Adrenal gland (tissue), 12 donors: ENCODE results near the gene PTPRN2. TPM values are rescaled to one million over a fixed set of nuclear protein-coding genes. Genes with fewer than 3 reads are reported as not detected.
"Not testable (repeated sequence)": the region's sequence is repeated elsewhere in the genome, so short reads cannot be mapped to it uniquely, and the experiment has no call there.

Experiments
- DNase-seq, 7 donors: peaks; one replicate each; pipeline ENCODE4 v3.0.0-alpha.2; 2019 to 2020
- H3K27ac ChIP-seq, 5 donors: fragments of 200-600 bp; sonication (generic) in 4 of 5; 1 replicate in 3 of 5; 2 replicates in 2 of 5; pipeline versions ENCODE4 v1.5.1 to v1.8.0; 2016 to 2020; ENCODE audit warnings: mild to moderate bottlenecking in 1 of 5
- H3K27me3 ChIP-seq: fragments of 200-600 bp; 2 replicates; pipeline ENCODE4 v1.8.0; 2021
- H3K36me3 ChIP-seq, 2 donors: fragments of 200-600 bp; replicated peaks in 1 of 2; 1 replicate in 1 of 2; 2 replicates in 1 of 2; pipeline versions ENCODE4 v1.5.1 to v1.8.0; 2018 to 2022
- H3K4me1 ChIP-seq, 2 donors: fragments of 200-600 bp; replicated peaks in 1 of 2; 1 replicate in 1 of 2; 2 replicates in 1 of 2; pipeline versions ENCODE4 v1.5.1 to v1.8.0; 2018 to 2021
- H3K4me3 ChIP-seq, 4 donors: fragments of 200-600 bp; sonication (generic) in 3 of 4; one replicate each; pipeline ENCODE4 v1.5.1; 2016 to 2018
- H3K9me3 ChIP-seq, 3 donors: fragments of 200-600 bp; sonication (generic) in 1 of 3; replicated peaks in 1 of 3; 1 replicate in 2 of 3; 2 replicates in 1 of 3; pipeline versions ENCODE4 v1.5.1 to v1.8.0; 2016 to 2021
- POLR2A ChIP-seq, 2 donors: fragments of 450-650 bp; IDR thresholded peaks; one replicate each; pipeline ENCODE4 v1.6.1; 2017; ENCODE audit warnings: antibody characterized with exemption in 2 of 2, mild to moderate bottlenecking in 2 of 2, moderate library complexity in 1 of 2
- WGBS, 4 donors: extraction: QIAGEN DNeasy Blood & Tissue Kit in 2 of 4; methylation state at CpG; one replicate each; pipeline versions ENCODE4 v1.1.5 to v1.1.7; 2013 to 2017; 5-methylcytosine and 5-hydroxymethylcytosine counted together
- intact Hi-C, 2 donors: fragments of 100-400 bp; cut with DNase I; formaldehyde crosslinking; loops; one replicate each; pipeline versions ENCODE4 v1.14.1 to v1.15.0; 2022 to 2023
- polyA plus RNA-seq, 3 donors: library from polyadenylated mRNA; stranded (reverse); fragments of 200-250 nt in 2 of 3; fragments of 350-450 nt in 1 of 3; fragmentation: Illumina TruSeq in 1 of 3; extraction: RNeasy Lipid Tissue Mini Kit (QIAGEN cat#74804) in 1 of 3; gene quantifications; one replicate each; pipeline ENCODE4 v1.2.3, GENCODE V29; 2013 to 2014
- total RNA-seq, 9 donors: library from RNA; depleted of rRNA in 4 of 9; stranded (reverse); fragments of >200 nt in 4 of 9; fragments of 120-200 nt in 1 of 9; fragmentation: NEBNext Ultra II Directional in 1 of 9; extraction: Animal tissue kit (Norgen Biotek cat#: 25700) in 1 of 9; gene quantifications; one replicate each; pipeline versions ENCODE4 v1.1.0 to v1.2.4, GENCODE V29; 2013 to 2023
- TF ChIP-seq, protein P1 (sequence below), 6 experiments: fragments of 450-650 bp in 4 of 6; fragments of 200-600 bp in 2 of 6; sonication (generic) in 1 of 6; IDR thresholded peaks; 1 replicate in 5 of 6; 2 replicates in 1 of 6; pipeline versions ENCODE4 v1.5.1 to v1.8.0; 2016 to 2021; ENCODE audit warnings: antibody characterized with exemption in 6 of 6, mild to moderate bottlenecking in 2 of 6, moderate library complexity in 1 of 6
- donor health status: healthy with polysubstance abuse.
- donor health status: Bipolar disorder and iron deficiency.
- donor health status: DM: yes; HTN: yes; CAD: no.
- donor health status: DM: no; HTN: no; CAD: no.
- donor health status: DM: no; HTN: no; CAD: no.
- donor health status: DM: yes; HTN: yes; CAD: no.

The PTPRN2 gene
- total and polyA plus RNA-seq, 12 donors = 2.2 to 16.2 (median 3.4) TPM

GRCh38 chr7:158388072-158388471 is 199.6 kb downstream of the PTPRN2 start:
- H3K36me3 ChIP-seq = no peaks in the 10 kb centered on the region
- intact Hi-C loops = no loop called here
- no peaks in the 10 kb centered on the region for H3K4me1 ChIP-seq
- TF ChIP-seq, protein P1, sequence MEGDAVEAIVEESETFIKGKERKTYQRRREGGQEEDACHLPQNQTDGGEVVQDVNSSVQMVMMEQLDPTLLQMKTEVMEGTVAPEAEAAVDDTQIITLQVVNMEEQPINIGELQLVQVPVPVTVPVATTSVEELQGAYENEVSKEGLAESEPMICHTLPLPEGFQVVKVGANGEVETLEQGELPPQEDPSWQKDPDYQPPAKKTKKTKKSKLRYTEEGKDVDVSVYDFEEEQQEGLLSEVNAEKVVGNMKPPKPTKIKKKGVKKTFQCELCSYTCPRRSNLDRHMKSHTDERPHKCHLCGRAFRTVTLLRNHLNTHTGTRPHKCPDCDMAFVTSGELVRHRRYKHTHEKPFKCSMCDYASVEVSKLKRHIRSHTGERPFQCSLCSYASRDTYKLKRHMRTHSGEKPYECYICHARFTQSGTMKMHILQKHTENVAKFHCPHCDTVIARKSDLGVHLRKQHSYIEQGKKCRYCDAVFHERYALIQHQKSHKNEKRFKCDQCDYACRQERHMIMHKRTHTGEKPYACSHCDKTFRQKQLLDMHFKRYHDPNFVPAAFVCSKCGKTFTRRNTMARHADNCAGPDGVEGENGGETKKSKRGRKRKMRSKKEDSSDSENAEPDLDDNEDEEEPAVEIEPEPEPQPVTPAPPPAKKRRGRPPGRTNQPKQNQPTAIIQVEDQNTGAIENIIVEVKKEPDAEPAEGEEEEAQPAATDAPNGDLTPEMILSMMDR (IDR thresholded peaks at IDR 0.05) = no peak
- no peak for TF ChIP-seq POLR2A (IDR thresholded peaks at IDR 0.05)
- H3K4me3 ChIP-seq = no peak overlapping the region
- DNase-seq = no peak
- H3K27ac ChIP-seq = no peak overlapping the region
- no peaks in the 10 kb centered on the region for H3K9me3 ChIP-seq
- no peaks in the 10 kb centered on the region for H3K27me3 ChIP-seq
- 73 to 84% (median 78%) methylated on average over 13 to 15 of the region's 15 CpGs for WGBS, 4 donors

DNA sequence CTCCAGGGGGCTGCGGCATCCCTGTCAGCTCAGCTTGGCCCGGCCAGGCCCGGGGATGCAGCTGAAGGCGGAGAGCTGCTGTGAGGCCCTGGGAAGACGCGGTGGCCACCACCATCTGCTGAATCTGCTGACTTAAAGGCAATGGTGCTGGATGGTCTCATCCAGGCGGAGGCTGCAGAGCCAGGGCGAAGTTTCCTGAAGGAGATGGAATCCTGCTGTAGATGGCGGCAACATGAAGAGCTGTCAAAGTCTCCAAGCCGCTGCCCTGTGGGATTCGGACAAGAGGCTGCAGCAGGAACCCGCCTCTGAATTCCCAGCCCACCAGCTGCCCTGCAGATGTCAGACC is 200.1 kb downstream of the PTPRN2 start:
- intact Hi-C loops = no loop called here

DNA sequence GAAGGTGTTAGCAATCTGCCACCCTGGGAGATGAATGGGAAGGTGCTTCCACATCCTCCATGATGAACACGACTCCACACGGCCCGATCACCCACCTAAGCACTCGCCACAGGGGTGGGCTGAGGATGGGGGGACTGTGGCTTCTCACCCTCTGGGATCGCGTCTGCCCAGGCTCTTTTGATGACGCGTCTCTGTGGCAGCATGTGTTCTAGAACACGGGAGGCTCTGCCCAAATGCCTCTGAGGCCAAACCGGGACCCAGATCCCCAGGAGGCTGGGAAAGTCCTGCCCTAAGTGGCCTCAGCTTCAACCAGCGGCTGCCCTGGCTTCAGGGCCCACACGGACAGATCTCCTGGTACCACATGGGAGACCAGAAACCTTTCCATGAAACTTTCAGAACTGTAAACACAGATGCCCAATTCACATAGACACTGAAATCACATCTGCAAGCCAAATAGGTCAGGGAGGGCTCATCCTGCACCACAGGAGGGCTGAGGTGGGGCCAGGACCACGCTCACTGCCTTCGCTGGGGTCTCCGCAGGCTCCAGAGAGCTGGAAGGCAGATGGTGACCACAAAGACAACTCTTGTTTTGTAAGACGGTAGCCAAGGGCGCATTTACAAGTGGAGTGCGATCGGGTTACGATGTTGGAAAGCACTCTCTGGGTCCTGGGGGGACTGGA is 200.6 kb downstream of the PTPRN2 start:
- H3K4me3 ChIP-seq = no peak overlapping the region
- no peaks in the 10 kb centered on the region for H3K36me3 ChIP-seq
- no peak overlapping the region for H3K27ac ChIP-seq
- no peak for TF ChIP-seq POLR2A (IDR thresholded peaks at IDR 0.05)
- TF ChIP-seq, protein P1 (IDR thresholded peaks at IDR 0.05) = no peak
- WGBS, 4 donors = 68 to 80% (median 70%) methylated on average over 12 to 20 of the region's 20 CpGs
- H3K9me3 ChIP-seq = no peaks in the 10 kb centered on the region
- intact Hi-C loops = no loop called here
- no peak for DNase-seq
- no peaks in the 10 kb centered on the region for H3K4me1 ChIP-seq
- H3K27me3 ChIP-seq = no peaks in the 10 kb centered on the region

More for the DNA sequence above, 200.1 kb downstream of the PTPRN2 start:
- 56 to 76% (median 67%) methylated on average over 9 to 12 of the region's 12 CpGs for WGBS, 4 donors
- H3K9me3 ChIP-seq = no peaks in the 10 kb centered on the region
- TF ChIP-seq, protein P1 (IDR thresholded peaks at IDR 0.05) = no peak
- no peak for TF ChIP-seq POLR2A (IDR thresholded peaks at IDR 0.05)
- H3K4me3 ChIP-seq = no peak overlapping the region
- DNase-seq = no peak
- H3K36me3 ChIP-seq = no peaks in the 10 kb centered on the region
- H3K27me3 ChIP-seq = no peaks in the 10 kb centered on the region
- no peaks in the 10 kb centered on the region for H3K4me1 ChIP-seq
- no peak overlapping the region for H3K27ac ChIP-seq

DNA sequence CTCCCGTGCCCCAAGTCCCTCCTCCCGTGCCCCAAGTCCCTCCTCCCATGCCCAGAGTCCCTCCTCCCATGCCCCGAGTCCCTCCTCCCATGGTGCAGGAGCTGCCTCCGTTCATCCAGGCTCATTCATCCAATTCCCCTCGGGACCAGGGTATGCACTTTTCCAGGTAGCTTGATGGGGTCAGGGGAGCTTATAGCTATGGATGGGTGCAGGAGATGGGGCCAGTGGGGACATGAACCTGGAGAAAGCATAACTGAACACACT is 201.3 kb downstream of the PTPRN2 start:
- Histone ChIP-seq H3K36me3 (no peaks in the 10 kb centered on the region), H3K4me3 (no peak overlapping the region), H3K4me1 (no peaks in the 10 kb centered on the region), H3K27me3 (no peaks in the 10 kb centered on the region), H3K9me3 (no peaks in the 10 kb centered on the region), H3K27ac (no peak overlapping the region)
- 72 to 85% (median 82%) methylated on average over 5 of the region's 5 CpGs for WGBS, 4 donors
- TF ChIP-seq, protein P1 (IDR thresholded peaks at IDR 0.05) = no peak
- no peak for TF ChIP-seq POLR2A (IDR thresholded peaks at IDR 0.05)
- intact Hi-C loops = no loop called here
- DNase-seq = no peak

DNA sequence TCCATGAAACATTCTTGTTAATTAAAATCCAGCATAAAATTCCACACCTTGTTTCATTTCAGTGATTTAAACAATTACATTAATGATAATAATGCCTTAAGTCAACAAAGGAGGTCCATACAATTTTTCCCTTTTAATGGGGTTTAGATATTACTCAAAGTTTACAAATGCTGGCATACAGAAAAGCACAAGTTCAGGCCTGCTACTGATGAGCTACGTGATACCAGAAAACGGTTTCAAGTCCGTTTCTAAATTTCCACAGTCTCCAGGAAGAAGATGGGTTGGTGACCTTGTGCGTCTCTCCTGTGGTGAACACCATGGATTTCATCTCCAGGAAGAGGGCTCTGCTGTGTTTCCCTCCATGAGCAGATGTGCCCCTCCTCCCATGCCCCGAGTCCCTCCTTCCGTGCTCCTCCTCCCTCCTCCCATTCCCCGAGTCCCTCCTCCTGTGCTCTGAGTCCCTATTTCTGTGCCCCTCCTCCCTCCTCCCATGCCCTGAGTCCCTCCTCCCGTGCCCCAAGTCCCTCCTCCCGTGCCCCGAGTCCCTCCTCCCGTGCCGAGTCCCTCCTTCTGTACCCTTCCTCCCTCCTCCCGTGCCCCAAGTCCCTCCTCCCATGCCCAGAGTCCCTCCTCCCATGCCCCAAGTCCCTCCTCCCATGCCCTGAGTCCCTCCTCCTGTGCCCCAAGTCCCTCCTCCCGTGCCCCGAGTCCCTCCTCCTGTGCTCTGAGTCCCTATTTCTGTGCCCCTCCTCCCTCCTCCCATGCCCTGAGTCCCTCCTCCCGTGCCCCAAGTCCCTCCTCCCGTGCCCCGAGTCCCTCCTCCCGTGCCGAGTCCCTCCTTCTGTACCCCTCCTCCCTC is 201.9 kb downstream of the PTPRN2 start:
- intact Hi-C loops, DNase-seq: not testable (repeated sequence)

More for the DNA sequence above, 201.9 kb downstream of the PTPRN2 start:
- not testable (repeated sequence) for H3K27ac ChIP-seq, H3K9me3 ChIP-seq, H3K36me3 ChIP-seq, H3K4me1 ChIP-seq, H3K4me3 ChIP-seq, H3K27me3 ChIP-seq
- WGBS, 4 donors = 78 to 85% (median 82%) methylated on average over 16 to 20 of the region's 20 CpGs
